Neural crest cell (in vitro differentiated cells): ENCODE data around the gene UNC13B. TPM values are rescaled to one million over a fixed set of nuclear protein-coding genes. Genes with fewer than 3 reads are reported as not detected.

Source experiments
- DNase-seq: peaks from one replicate; pipeline ENCODE4 v3.0.0; 2021; ENCODE audit warnings: low read depth, mixed read lengths, low spot score
- H3K27ac Mint-ChIP-seq: one replicate; pipeline ENCODE4 v1.8.0; 2021; ENCODE audit warnings: mild to moderate bottlenecking, mixed read lengths; ENCODE audit not compliant: unreplicated experiment
- H3K27me3 Mint-ChIP-seq: 2 replicates; pipeline ENCODE4 v1.8.0; 2021; ENCODE audit warnings: low read depth, mild to moderate bottlenecking, mixed read lengths
- H3K36me3 Mint-ChIP-seq: 2 replicates; pipeline ENCODE4 v1.8.0; 2021; ENCODE audit warnings: low read depth, mild to moderate bottlenecking, mixed read lengths
- H3K4me1 Mint-ChIP-seq: 2 replicates; pipeline ENCODE4 v1.8.0; 2021; ENCODE audit warnings: mixed read lengths
- H3K4me3 Mint-ChIP-seq: one replicate; pipeline ENCODE4 v1.8.0; 2021; ENCODE audit warnings: mild to moderate bottlenecking, mixed read lengths
- H3K9me3 Mint-ChIP-seq: 2 replicates; pipeline ENCODE4 v1.8.0; 2021; ENCODE audit warnings: mixed read lengths
- total RNA-seq: library from RNA; stranded (reverse); gene quantifications from 2 replicates; pipeline ENCODE4 v1.2.1, GENCODE V29; 2021
- TF ChIP-seq, protein P1 (sequence below): fragments of 200-600 bp; sonication (generic); conservative IDR thresholded peaks from 2 replicates; pipeline ENCODE4 v1.5.0; 2021; ENCODE audit warnings: antibody characterized with exemption, mild to moderate bottlenecking

Gene UNC13B
- total RNA-seq, 1 donor from 2014 or later: 56.9 TPM

DNA sequence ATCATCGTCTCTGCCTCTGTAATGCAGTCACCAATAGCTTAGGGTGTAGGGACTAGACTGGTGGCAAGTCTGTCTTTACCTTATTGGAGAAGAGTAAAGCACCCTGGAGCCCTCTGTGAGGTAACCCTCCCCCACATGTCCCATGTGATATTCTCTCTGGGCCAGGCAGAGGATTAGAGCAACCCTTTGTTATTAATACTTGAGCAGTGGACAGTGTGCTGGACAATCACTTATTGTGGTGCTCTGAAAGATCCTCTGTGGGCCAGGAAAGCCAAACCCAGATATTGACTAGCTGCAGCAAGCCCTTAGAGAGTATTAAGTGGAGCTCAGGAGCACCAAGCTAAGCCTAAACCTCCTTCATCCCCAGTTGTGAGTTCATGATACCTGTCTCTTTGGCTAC, 188.4 kb downstream of the UNC13B start:
- no peaks in the 10 kb centered on the region for H3K9me3 Mint-ChIP-seq
- peaks cover 4% of the 10 kb centered on the region for H3K4me1 Mint-ChIP-seq
- no peak for DNase-seq
- H3K27ac Mint-ChIP-seq: no peak overlapping the region
- H3K27me3 Mint-ChIP-seq: no peaks in the 10 kb centered on the region
- H3K36me3 Mint-ChIP-seq: no peaks in the 10 kb centered on the region
- TF ChIP-seq, protein P1, sequence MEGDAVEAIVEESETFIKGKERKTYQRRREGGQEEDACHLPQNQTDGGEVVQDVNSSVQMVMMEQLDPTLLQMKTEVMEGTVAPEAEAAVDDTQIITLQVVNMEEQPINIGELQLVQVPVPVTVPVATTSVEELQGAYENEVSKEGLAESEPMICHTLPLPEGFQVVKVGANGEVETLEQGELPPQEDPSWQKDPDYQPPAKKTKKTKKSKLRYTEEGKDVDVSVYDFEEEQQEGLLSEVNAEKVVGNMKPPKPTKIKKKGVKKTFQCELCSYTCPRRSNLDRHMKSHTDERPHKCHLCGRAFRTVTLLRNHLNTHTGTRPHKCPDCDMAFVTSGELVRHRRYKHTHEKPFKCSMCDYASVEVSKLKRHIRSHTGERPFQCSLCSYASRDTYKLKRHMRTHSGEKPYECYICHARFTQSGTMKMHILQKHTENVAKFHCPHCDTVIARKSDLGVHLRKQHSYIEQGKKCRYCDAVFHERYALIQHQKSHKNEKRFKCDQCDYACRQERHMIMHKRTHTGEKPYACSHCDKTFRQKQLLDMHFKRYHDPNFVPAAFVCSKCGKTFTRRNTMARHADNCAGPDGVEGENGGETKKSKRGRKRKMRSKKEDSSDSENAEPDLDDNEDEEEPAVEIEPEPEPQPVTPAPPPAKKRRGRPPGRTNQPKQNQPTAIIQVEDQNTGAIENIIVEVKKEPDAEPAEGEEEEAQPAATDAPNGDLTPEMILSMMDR: no peak
- no peak overlapping the region for H3K4me3 Mint-ChIP-seq

DNA sequence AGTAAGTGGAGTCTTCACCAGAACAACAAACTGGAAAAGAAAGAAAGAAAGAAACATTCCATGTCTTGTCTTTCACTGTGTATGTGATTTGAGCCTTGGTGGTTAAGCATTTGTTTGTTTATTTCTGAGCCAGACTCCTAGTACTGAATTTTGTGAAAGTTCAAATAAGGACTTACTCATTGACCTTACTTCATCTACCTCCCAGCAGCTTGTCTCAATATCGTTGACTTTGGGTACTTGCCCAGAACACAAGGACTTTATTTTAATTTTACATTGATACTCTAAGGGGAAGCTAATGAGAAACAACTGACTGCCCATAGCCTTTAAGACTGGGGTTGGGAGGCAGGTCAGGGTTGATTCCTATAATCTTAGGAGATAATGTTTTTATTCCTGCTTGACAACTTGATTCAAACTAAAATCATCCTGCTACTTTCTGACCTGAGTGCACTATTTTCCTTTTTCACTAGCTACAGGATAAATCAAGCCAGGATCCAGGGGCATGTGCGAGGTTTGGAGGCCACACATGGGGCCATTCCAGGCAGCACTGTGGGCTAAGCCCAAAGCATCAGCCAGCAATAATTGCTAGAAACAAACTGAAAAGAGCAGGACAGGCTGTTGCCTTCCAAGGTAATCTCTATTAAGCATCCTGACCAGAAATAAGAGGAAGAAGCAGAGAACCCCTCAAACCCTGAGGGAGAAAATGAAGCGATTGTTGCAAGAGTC, 189.2 kb downstream of the UNC13B start:
- Mint-ChIP-seq H3K36me3 (no peaks in the 10 kb centered on the region), H3K9me3 (no peaks in the 10 kb centered on the region), H3K4me1 (peaks cover 4% of the 10 kb centered on the region), H3K27me3 (no peaks in the 10 kb centered on the region), H3K27ac (no peak overlapping the region), H3K4me3 (no peak overlapping the region)
- TF ChIP-seq, protein P1: no peak
- no peak for DNase-seq

DNA sequence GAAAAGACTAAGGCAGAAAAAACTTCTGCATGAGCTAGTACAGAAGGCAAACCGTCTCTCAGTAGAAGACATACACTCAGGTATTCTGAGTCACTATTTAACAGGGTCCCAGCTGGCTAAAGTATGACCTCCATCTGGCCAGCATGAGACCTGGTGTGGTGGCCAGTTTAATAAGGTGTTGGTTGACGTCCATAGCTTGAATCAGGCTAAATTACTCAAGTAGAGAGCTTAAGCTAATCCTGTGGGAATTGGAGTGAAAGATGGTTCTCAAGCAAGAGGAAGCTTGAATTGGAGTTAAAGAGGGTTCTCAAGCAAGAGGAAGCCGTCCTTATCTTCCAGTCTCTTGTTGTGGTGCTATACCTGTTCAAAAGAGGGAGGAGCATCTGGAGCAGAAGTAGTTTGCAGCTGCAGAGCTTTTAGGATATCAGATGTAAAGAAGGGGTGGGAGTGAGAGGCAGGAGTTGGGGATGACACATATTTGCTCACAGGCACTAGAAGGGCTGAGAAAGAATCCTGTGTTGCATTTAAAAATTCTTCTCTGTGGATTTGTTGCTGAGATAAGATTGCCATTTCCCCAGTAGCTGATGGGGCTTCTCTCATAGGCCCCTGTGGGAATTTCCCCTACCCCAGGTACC, 192.0 kb downstream of the UNC13B start:
- Mint-ChIP-seq H3K27me3 (no peaks in the 10 kb centered on the region), H3K4me3 (no peak overlapping the region), H3K36me3 (no peaks in the 10 kb centered on the region), H3K9me3 (no peaks in the 10 kb centered on the region), H3K4me1 (peaks cover 4% of the 10 kb centered on the region), H3K27ac (no peak overlapping the region)
- TF ChIP-seq, protein P1: no peak
- DNase-seq: no peak

DNA sequence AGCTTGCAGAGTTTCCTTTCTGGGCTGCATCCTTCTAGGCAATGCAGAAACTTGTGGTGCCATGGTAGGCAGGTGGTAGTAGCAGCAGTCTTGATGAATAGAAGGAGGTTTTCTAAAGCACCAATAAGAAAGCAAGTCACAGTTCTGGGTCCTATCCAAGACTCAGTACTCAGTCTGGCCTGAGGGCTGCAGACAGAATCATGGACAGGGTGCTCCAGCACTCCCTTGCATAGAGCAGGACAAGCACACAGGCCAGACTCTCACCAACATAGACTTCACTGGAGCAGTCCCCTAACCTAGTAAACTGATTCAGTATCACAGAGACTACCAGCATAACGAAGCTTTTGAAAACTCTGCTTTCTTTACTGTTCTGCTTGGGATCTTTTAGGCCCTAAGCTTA, 194.1 kb downstream of the UNC13B start:
- TF ChIP-seq, protein P1: no peak
- Mint-ChIP-seq H3K4me1 (no peaks in the 10 kb centered on the region), H3K4me3 (no peak overlapping the region), H3K27ac (no peak overlapping the region), H3K27me3 (no peaks in the 10 kb centered on the region), H3K9me3 (peaks cover 4% of the 10 kb centered on the region), H3K36me3 (no peaks in the 10 kb centered on the region)
- no peak for DNase-seq

DNA sequence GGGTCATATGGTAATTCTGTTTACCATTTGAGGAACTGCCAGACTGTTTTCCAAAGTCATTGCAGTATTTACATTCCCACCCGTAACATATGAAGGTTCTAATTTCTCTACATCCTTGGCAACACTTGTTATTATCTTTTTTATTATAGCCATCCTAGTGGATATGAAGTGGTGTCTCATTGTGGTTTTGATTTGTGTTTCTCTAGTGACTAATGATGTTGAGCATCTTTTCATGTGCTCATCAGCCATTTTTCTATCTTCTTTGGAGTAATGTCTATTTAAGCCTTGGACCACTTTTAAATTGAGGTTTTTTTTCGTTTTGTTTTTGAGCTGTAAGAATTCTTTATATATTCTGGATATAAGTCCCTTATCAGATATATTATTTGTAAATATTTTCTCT, 195.3 kb downstream of the UNC13B start:
- no peaks in the 10 kb centered on the region for H3K27me3 Mint-ChIP-seq
- H3K27ac Mint-ChIP-seq: no peak overlapping the region
- no peak for DNase-seq
- TF ChIP-seq, protein P1: no peak
- no peak overlapping the region for H3K4me3 Mint-ChIP-seq
- H3K4me1 Mint-ChIP-seq: no peaks in the 10 kb centered on the region
- no peaks in the 10 kb centered on the region for H3K36me3 Mint-ChIP-seq
- peaks cover 4% of the 10 kb centered on the region for H3K9me3 Mint-ChIP-seq
